HepG2 (cell line): ENCODE results near the gene PRM3. TPM values are rescaled to one million over a fixed set of nuclear protein-coding genes. Genes with fewer than 3 reads are reported as not detected.
A peak's percentile ranks its signal among the peaks of the same experiment; 100 is the strongest.

Source experiments
- CBFB ChIP-seq: sonication (generic); formaldehyde crosslinking; IDR thresholded peaks from 2 replicates; pipeline ENCODE4 v1.4.0; 2020; ENCODE audit warnings: missing genetic modification reagents
- DNMT1 ChIP-seq: sonication (generic); formaldehyde crosslinking; IDR thresholded peaks from 2 replicates; pipeline ENCODE4 v1.5.1; 2020; ENCODE audit warnings: mild to moderate bottlenecking, missing genetic modification reagents
- IKZF1 ChIP-seq: fragments of 450-650 bp; IDR thresholded peaks from 2 replicates; pipeline ENCODE4 v1.7.1; 2016
- MTA3 ChIP-seq: sonication (generic); formaldehyde crosslinking; IDR thresholded peaks from 2 replicates; pipeline ENCODE4 v1.4.0; 2020; ENCODE audit warnings: missing genetic modification reagents
- MXD4 ChIP-seq: IDR thresholded peaks from 2 replicates; pipeline ENCODE4 v1.6.1; 2016; ENCODE audit warnings: mild to moderate bottlenecking, missing biosample characterization, missing genetic modification reagents
- NFYB ChIP-seq: sonication (generic); formaldehyde crosslinking; IDR thresholded peaks from 2 replicates; pipeline ENCODE4 v1.4.0; 2020; ENCODE audit warnings: missing genetic modification reagents
- PPARG ChIP-seq: conservative IDR thresholded peaks from 2 replicates; pipeline ENCODE4 v1.6.1; 2016; ENCODE audit warnings: missing biosample characterization, missing genetic modification reagents
- RAD21 ChIP-seq: fragments of 450-650 bp; formaldehyde crosslinking; IDR thresholded peaks from 2 replicates; pipeline ENCODE4 v1.5.0; 2020; ENCODE audit warnings: mild to moderate bottlenecking
- SP2 ChIP-seq: sonication (generic); formaldehyde crosslinking; IDR thresholded peaks from 2 replicates; pipeline ENCODE4 v1.5.1; 2020; ENCODE audit warnings: mild to moderate bottlenecking, missing genetic modification reagents
- SPEN ChIP-seq: sonication (generic); formaldehyde crosslinking; IDR thresholded peaks from 2 replicates; pipeline ENCODE4 v1.5.1; 2020; ENCODE audit warnings: low read depth, mild to moderate bottlenecking, missing genetic modification reagents
- ZBTB7B ChIP-seq: sonication (generic); formaldehyde crosslinking; IDR thresholded peaks from 2 replicates; pipeline ENCODE4 v1.4.0; 2020; ENCODE audit warnings: missing genetic modification reagents
- ZNF205 ChIP-seq: IDR thresholded peaks from 2 replicates; pipeline ENCODE4 v1.6.1; 2018; ENCODE audit warnings: missing biosample characterization, missing genetic modification reagents
- ZNF446 ChIP-seq: sonication (generic); formaldehyde crosslinking; IDR thresholded peaks from 2 replicates; pipeline ENCODE4 v1.5.0; 2020; ENCODE audit warnings: mild to moderate bottlenecking, missing genetic modification reagents
- ZNF558 ChIP-seq: sonication (generic); formaldehyde crosslinking; IDR thresholded peaks from 2 replicates; pipeline ENCODE4 v1.9.0; 2022; ENCODE audit warnings: mild to moderate bottlenecking, missing genetic modification reagents, borderline replicate concordance
- ZNF850 ChIP-seq: sonication (generic); formaldehyde crosslinking; conservative IDR thresholded peaks from 2 replicates; pipeline ENCODE4 v1.9.0; 2021; ENCODE audit warnings: mild to moderate bottlenecking, missing genetic modification reagents
- ZNF891 ChIP-seq: sonication (generic); formaldehyde crosslinking; IDR thresholded peaks from 2 replicates; pipeline ENCODE4 v1.5.0; 2020; ENCODE audit warnings: mild to moderate bottlenecking, missing genetic modification reagents
- polyA plus RNA-seq, 8 experiments: library from polyadenylated mRNA; depleted of rRNA in 3 of 8; stranded (reverse) in 7 of 8; unstranded in 1 of 8; fragments of >200 nt; fragmentation: Illumina TruSeq in 4 of 8; extraction: Trizol in 4 of 8; gene quantifications; 2 replicates each; pipeline versions ENCODE4 v1.2.1 to v1.2.3, GENCODE V29; 2011 to 2016; ENCODE audit warnings: low read depth in 4 of 8, missing spikeins in 1 of 8, mixed read lengths in 1 of 8; ENCODE audit not compliant: insufficient read depth in 1 of 8
- total RNA-seq, 5 experiments: library from RNA; depleted of rRNA; stranded (reverse); fragments of >200 nt; fragmentation: Illumina TruSeq; extraction: Trizol; gene quantifications; 2 replicates each; pipeline ENCODE4 v1.2.3, GENCODE V29; 2016; ENCODE audit warnings: low read depth in 1 of 5
- TF ChIP-seq, protein P1 (sequence below): sonication (generic); formaldehyde crosslinking; conservative IDR thresholded peaks from 2 replicates; pipeline ENCODE4 v1.4.0; 2020; ENCODE audit warnings: missing genetic modification reagents
- TF ChIP-seq, protein P2 (sequence below): sonication (generic); formaldehyde crosslinking; IDR thresholded peaks from 2 replicates; pipeline ENCODE4 v1.5.0; 2020; ENCODE audit warnings: missing genetic modification reagents
- TF ChIP-seq, protein P3 (sequence below): IDR thresholded peaks from 2 replicates; pipeline ENCODE4 v1.6.1; 2012; ENCODE audit warnings: low read length, improper control_type of control experiment
- TF ChIP-seq, protein P4 (sequence below): IDR thresholded peaks from 2 replicates; pipeline ENCODE4 v1.6.1; 2016
- TF ChIP-seq, protein P5 (sequence below): sonication (generic); formaldehyde crosslinking; IDR thresholded peaks from 2 replicates; pipeline ENCODE4 v1.4.0; 2020; ENCODE audit warnings: missing genetic modification reagents; ENCODE audit errors: not compliant biosample characterization

PRM3 gene
- total and polyA plus RNA-seq, 2 of the 13 experiments (the other 11 are each of a cell fraction or from before 2014, with no cell fraction given), result not detected

DNA sequence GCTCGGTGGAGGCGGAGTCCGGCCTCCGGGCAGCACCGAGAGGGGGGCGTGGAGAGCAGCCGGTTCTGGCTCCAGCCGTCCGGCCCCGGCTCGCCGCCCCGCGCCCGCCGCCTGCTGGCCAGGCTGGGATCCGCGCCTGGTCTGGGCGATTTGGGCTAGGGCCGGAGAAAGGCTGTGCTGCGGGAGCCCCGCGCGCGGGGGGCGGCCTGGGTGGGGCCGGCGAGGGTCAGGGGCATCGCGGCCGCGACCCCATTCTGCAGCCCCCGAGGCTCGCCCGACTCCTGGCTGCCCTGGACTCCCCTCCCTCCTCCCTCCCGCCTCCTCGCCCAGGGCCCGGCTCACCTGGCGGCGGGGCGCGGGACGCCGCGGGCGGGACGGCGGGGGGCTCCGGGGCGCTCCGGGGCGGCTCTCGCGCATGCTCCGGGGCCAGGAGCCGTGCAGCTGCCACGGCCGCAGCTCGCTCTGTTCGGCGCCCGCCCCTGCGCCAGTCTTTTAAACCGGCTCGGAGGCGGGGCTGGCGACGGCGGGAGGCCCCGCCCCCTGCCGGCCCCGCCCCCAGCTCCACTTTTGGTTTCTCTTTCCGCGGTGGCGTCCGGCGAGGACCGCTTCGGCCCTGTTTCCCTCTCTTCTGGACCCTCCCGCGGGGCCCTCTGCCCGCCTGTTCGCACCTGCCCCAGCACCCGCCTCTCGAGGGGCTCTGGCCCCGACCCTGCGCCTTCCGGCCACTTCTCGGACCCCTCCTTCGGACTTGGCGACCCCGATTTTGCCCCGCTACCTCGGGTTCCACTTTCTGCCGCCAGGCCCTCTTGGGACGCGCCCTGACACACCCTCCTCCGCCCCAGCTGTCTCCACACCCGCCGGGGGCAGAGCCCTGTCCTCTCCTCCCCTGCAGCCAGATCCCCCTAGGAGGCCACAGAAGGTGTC, 17.4 kb downstream of the PRM3 start, which contains the start of gene SOCS1 (continued):
- TF ChIP-seq ZNF850 (CRISPR knock-in tag) (no peak), CBFB (peak; percentile 47; the same call in 1 of the 2 replicates), ZNF205 (peak; percentile 65), ZNF558 (CRISPR knock-in tag) (no peak), ZNF446 (CRISPR knock-in tag) (peak; percentile 60; the same call in 1 of the 2 replicates), DNMT1 (CRISPR knock-in tag) (no peak), SP2 (CRISPR knock-in tag) (peak; percentile 60; the same call in 1 of the 2 replicates), ZBTB7B (CRISPR knock-in tag) (peak; percentile 71), IKZF1 (no peak), NFYB (peak; percentile 11; the same call in 1 of the 2 replicates), RAD21 (CRISPR knock-in tag) (peak; percentile 99), PPARG (CRISPR knock-in tag) (0 out of 2 replicates have a peak, but pooled peaks have one; percentile 50), MXD4 (peak; percentile 45; the same call in 1 of the 2 replicates), MTA3 (no peak), ZNF891 (CRISPR knock-in tag) (peak; percentile 94; the same call in 1 of the 2 replicates), SPEN (CRISPR knock-in tag) (peak; percentile 15)
- TF ChIP-seq, protein P1, sequence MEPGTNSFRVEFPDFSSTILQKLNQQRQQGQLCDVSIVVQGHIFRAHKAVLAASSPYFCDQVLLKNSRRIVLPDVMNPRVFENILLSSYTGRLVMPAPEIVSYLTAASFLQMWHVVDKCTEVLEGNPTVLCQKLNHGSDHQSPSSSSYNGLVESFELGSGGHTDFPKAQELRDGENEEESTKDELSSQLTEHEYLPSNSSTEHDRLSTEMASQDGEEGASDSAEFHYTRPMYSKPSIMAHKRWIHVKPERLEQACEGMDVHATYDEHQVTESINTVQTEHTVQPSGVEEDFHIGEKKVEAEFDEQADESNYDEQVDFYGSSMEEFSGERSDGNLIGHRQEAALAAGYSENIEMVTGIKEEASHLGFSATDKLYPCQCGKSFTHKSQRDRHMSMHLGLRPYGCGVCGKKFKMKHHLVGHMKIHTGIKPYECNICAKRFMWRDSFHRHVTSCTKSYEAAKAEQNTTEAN (CRISPR knock-in tag), result peak; percentile 41; the same call in 1 of the 2 replicates
- TF ChIP-seq, protein P2, sequence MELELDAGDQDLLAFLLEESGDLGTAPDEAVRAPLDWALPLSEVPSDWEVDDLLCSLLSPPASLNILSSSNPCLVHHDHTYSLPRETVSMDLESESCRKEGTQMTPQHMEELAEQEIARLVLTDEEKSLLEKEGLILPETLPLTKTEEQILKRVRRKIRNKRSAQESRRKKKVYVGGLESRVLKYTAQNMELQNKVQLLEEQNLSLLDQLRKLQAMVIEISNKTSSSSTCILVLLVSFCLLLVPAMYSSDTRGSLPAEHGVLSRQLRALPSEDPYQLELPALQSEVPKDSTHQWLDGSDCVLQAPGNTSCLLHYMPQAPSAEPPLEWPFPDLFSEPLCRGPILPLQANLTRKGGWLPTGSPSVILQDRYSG (CRISPR knock-in tag), result peak; percentile 79
- TF ChIP-seq, protein P3, sequence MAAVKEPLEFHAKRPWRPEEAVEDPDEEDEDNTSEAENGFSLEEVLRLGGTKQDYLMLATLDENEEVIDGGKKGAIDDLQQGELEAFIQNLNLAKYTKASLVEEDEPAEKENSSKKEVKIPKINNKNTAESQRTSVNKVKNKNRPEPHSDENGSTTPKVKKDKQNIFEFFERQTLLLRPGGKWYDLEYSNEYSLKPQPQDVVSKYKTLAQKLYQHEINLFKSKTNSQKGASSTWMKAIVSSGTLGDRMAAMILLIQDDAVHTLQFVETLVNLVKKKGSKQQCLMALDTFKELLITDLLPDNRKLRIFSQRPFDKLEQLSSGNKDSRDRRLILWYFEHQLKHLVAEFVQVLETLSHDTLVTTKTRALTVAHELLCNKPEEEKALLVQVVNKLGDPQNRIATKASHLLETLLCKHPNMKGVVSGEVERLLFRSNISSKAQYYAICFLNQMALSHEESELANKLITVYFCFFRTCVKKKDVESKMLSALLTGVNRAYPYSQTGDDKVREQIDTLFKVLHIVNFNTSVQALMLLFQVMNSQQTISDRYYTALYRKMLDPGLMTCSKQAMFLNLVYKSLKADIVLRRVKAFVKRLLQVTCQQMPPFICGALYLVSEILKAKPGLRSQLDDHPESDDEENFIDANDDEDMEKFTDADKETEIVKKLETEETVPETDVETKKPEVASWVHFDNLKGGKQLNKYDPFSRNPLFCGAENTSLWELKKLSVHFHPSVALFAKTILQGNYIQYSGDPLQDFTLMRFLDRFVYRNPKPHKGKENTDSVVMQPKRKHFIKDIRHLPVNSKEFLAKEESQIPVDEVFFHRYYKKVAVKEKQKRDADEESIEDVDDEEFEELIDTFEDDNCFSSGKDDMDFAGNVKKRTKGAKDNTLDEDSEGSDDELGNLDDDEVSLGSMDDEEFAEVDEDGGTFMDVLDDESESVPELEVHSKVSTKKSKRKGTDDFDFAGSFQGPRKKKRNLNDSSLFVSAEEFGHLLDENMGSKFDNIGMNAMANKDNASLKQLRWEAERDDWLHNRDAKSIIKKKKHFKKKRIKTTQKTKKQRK, result no peak
- TF ChIP-seq, protein P4, sequence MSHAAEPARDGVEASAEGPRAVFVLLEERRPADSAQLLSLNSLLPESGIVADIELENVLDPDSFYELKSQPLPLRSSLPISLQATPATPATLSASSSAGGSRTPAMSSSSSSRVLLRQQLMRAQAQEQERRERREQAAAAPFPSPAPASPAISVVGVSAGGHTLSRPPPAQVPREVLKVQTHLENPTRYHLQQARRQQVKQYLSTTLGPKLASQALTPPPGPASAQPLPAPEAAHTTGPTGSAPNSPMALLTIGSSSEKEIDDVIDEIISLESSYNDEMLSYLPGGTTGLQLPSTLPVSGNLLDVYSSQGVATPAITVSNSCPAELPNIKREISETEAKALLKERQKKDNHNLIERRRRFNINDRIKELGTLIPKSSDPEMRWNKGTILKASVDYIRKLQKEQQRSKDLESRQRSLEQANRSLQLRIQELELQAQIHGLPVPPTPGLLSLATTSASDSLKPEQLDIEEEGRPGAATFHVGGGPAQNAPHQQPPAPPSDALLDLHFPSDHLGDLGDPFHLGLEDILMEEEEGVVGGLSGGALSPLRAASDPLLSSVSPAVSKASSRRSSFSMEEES, result peak; percentile 20; the same call in 1 of the 2 replicates
- TF ChIP-seq, protein P5, sequence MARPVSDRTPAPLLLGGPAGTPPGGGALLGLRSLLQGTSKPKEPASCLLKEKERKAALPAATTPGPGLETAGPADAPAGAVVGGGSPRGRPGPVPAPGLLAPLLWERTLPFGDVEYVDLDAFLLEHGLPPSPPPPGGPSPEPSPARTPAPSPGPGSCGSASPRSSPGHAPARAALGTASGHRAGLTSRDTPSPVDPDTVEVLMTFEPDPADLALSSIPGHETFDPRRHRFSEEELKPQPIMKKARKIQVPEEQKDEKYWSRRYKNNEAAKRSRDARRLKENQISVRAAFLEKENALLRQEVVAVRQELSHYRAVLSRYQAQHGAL (CRISPR knock-in tag), result peak; percentile 27
